ENCODE data around the gene UGT1A8. TPM values are rescaled to one million over a fixed set of nuclear protein-coding genes. Genes with fewer than 3 reads are reported as not detected.
"Not testable (repeated sequence)": the region's sequence is repeated elsewhere in the genome, so short reads cannot be mapped to it uniquely, and the experiment has no call there.

The UGT1A8 gene
- total RNA-seq: not detected

GRCh38 chr2:233617476-233617875 lies at the start of gene UGT1A8:
TSS of gene UGT1A8 (plus strand) at chr2:233617633. CDS start at chr2:233617708, 75 bp downstream.
- POLR2A ChIA-PET; intact Hi-C loops (cut with micrococcal nuclease); H3K4me3 Mint-ChIP-seq; DNase-seq; H3K36me3 Mint-ChIP-seq; CTCF ChIA-PET; H3K27ac Mint-ChIP-seq; H3K4me1 Mint-ChIP-seq (ENCODE audit: low read depth): not testable (repeated sequence)
- peaks cover 12% of the 10 kb centered on the region for H3K9me3 Mint-ChIP-seq
- peaks cover 55% of the 10 kb centered on the region for H3K27me3 Mint-ChIP-seq

- ChIA-PET CTCF (no interaction called here), POLR2A (no interaction called here)
- Mint-ChIP-seq H3K27me3 (peaks cover 3% of the 10 kb centered on the region), H3K9me3 (no peaks in the 10 kb centered on the region), H3K4me3 (no peak overlapping the region), H3K36me3 (peaks cover 1% of the 10 kb centered on the region), H3K27ac (no peak overlapping the region), H3K4me1 (ENCODE audit: low read depth) (no peaks in the 10 kb centered on the region)
- intact Hi-C loops (cut with micrococcal nuclease): no loop called here
- no peak for DNase-seq
These were observed 46.4 kb upstream of the UGT1A8 start for GRCh38 chr2:233571001-233571400.

GRCh38 chr2:233571462-233571861 lies 46.0 kb upstream of the UGT1A8 start:
- Mint-ChIP-seq H3K27ac (no peak overlapping the region), H3K4me3 (no peak overlapping the region), H3K36me3 (peaks cover 1% of the 10 kb centered on the region), H3K9me3 (no peaks in the 10 kb centered on the region), H3K27me3 (peaks cover 3% of the 10 kb centered on the region), H3K4me1 (ENCODE audit: low read depth) (no peaks in the 10 kb centered on the region)
- ChIA-PET CTCF (no interaction called here), POLR2A (no interaction called here)
- intact Hi-C loops (cut with micrococcal nuclease): no loop called here
- no peak for DNase-seq

- DNase-seq: no peak
- Mint-ChIP-seq H3K4me3 (no peak overlapping the region), H3K4me1 (ENCODE audit: low read depth) (no peaks in the 10 kb centered on the region), H3K27ac (no peak overlapping the region), H3K27me3 (peaks cover 3% of the 10 kb centered on the region), H3K9me3 (no peaks in the 10 kb centered on the region), H3K36me3 (no peaks in the 10 kb centered on the region)
- ChIA-PET CTCF (no interaction called here), POLR2A (no interaction called here)
- intact Hi-C loops (cut with micrococcal nuclease): no loop called here
These were observed 45.0 kb upstream of the UGT1A8 start for GRCh38 chr2:233572468-233572867.

- H3K4me3 Mint-ChIP-seq, H3K9me3 Mint-ChIP-seq: not testable (repeated sequence)
These were observed 40.1 kb upstream of the UGT1A8 start for GRCh38 chr2:233577341-233577740.

GRCh38 chr2:233583217-233583965 lies 34.0 kb upstream of the UGT1A8 start:
- DNase-seq; H3K4me1 Mint-ChIP-seq (ENCODE audit: low read depth); intact Hi-C loops (cut with micrococcal nuclease); H3K9me3 Mint-ChIP-seq; H3K27ac Mint-ChIP-seq; H3K36me3 Mint-ChIP-seq; POLR2A ChIA-PET; CTCF ChIA-PET: not testable (repeated sequence)
- Mint-ChIP-seq H3K27me3 (peaks cover 21% of the 10 kb centered on the region), H3K4me3 (peak overlapping the region; percentile 12)

More at GRCh38 chr2:233577341-233577740, 40.1 kb upstream of the UGT1A8 start:
- H3K27me3 Mint-ChIP-seq; H3K4me1 Mint-ChIP-seq (ENCODE audit: low read depth); H3K27ac Mint-ChIP-seq; intact Hi-C loops (cut with micrococcal nuclease); POLR2A ChIA-PET; DNase-seq; H3K36me3 Mint-ChIP-seq; CTCF ChIA-PET: not testable (repeated sequence)

- ChIA-PET POLR2A (no interaction called here), CTCF (no interaction called here)
- no peaks in the 10 kb centered on the region for H3K4me1 Mint-ChIP-seq (ENCODE audit: low read depth)
- H3K9me3 Mint-ChIP-seq: no peaks in the 10 kb centered on the region
- DNase-seq: no peak
- H3K27ac Mint-ChIP-seq: no peak overlapping the region
- no peak overlapping the region for H3K4me3 Mint-ChIP-seq
- peaks cover 23% of the 10 kb centered on the region for H3K27me3 Mint-ChIP-seq
- intact Hi-C loops (cut with micrococcal nuclease): no loop called here
- H3K36me3 Mint-ChIP-seq: no peaks in the 10 kb centered on the region
These were observed 33.2 kb upstream of the UGT1A8 start for GRCh38 chr2:233584210-233584609.

- intact Hi-C loops (cut with micrococcal nuclease): no loop called here
- Mint-ChIP-seq H3K9me3 (no peaks in the 10 kb centered on the region), H3K4me1 (ENCODE audit: low read depth) (no peaks in the 10 kb centered on the region), H3K27ac (no peak overlapping the region), H3K4me3 (no peak overlapping the region), H3K27me3 (peaks cover 28% of the 10 kb centered on the region), H3K36me3 (no peaks in the 10 kb centered on the region)
- ChIA-PET POLR2A (no interaction called here), CTCF (no interaction called here)
- no peak for DNase-seq
These were observed 29.0 kb upstream of the UGT1A8 start for GRCh38 chr2:233588400-233588799.

- intact Hi-C loops (cut with micrococcal nuclease); H3K9me3 Mint-ChIP-seq; H3K27ac Mint-ChIP-seq; H3K4me3 Mint-ChIP-seq; H3K36me3 Mint-ChIP-seq; DNase-seq; CTCF ChIA-PET; H3K4me1 Mint-ChIP-seq (ENCODE audit: low read depth); POLR2A ChIA-PET: not testable (repeated sequence)
- H3K27me3 Mint-ChIP-seq: peaks cover 13% of the 10 kb centered on the region
These were observed 24.7 kb upstream of the UGT1A8 start for GRCh38 chr2:233592706-233593105.

- Mint-ChIP-seq H3K36me3 (no peaks in the 10 kb centered on the region), H3K4me3 (no peak overlapping the region), H3K27me3 (peaks cover 9% of the 10 kb centered on the region), H3K9me3 (no peaks in the 10 kb centered on the region), H3K27ac (no peak overlapping the region), H3K4me1 (ENCODE audit: low read depth) (no peaks in the 10 kb centered on the region)
- CTCF ChIA-PET: no interaction called here
- no peak for DNase-seq
- POLR2A ChIA-PET: no interaction called here
- intact Hi-C loops (cut with micrococcal nuclease): no loop called here
These were observed 24.2 kb upstream of the UGT1A8 start for GRCh38 chr2:233593201-233593600.

GRCh38 chr2:233597522-233597921 lies 19.9 kb upstream of the UGT1A8 start:
- Mint-ChIP-seq H3K4me3 (no peak overlapping the region), H3K27me3 (peaks cover 15% of the 10 kb centered on the region), H3K4me1 (ENCODE audit: low read depth) (no peaks in the 10 kb centered on the region), H3K9me3 (peaks cover 1% of the 10 kb centered on the region), H3K27ac (no peak overlapping the region), H3K36me3 (no peaks in the 10 kb centered on the region)
- DNase-seq: no peak
- ChIA-PET POLR2A (no interaction called here), CTCF (no interaction called here)
- intact Hi-C loops (cut with micrococcal nuclease): no loop called here

- Mint-ChIP-seq H3K36me3 (no peaks in the 10 kb centered on the region), H3K4me3 (no peak overlapping the region), H3K27ac (no peak overlapping the region), H3K9me3 (peaks cover 5% of the 10 kb centered on the region), H3K27me3 (peaks cover 19% of the 10 kb centered on the region), H3K4me1 (ENCODE audit: low read depth) (no peaks in the 10 kb centered on the region)
- DNase-seq: no peak
- intact Hi-C loops (cut with micrococcal nuclease): no loop called here
- CTCF ChIA-PET: no interaction called here
- POLR2A ChIA-PET: no interaction called here
These were observed 18.5 kb upstream of the UGT1A8 start for GRCh38 chr2:233598952-233599351.

GRCh38 chr2:233600386-233600785 lies 17.0 kb upstream of the UGT1A8 start:
- no peak for DNase-seq
- POLR2A ChIA-PET: no interaction called here
- H3K36me3 Mint-ChIP-seq: no peaks in the 10 kb centered on the region
- H3K9me3 Mint-ChIP-seq: peaks cover 5% of the 10 kb centered on the region
- H3K4me1 Mint-ChIP-seq (ENCODE audit: low read depth): no peaks in the 10 kb centered on the region
- intact Hi-C loops (cut with micrococcal nuclease): no loop called here
- H3K27me3 Mint-ChIP-seq: peaks cover 23% of the 10 kb centered on the region
- CTCF ChIA-PET: no interaction called here
- no peak overlapping the region for H3K27ac Mint-ChIP-seq
- H3K4me3 Mint-ChIP-seq: no peak overlapping the region

All from activated CD4-positive, alpha-beta memory T cell treated with anti-CD3 and anti-CD28 coated beads for 36 hours (primary cell).